PC-3 (cell line): ENCODE measurements around the gene ARHGDIG.

ENCODE experiments used
- EZH2 ChIP-seq: fragments of 300-600 bp; sonication (generic); IDR thresholded peaks from one replicate; pipeline ENCODE4 v1.6.1; 2017; ENCODE audit warnings: antibody characterized with exemption, mild to moderate bottlenecking, low read length; ENCODE audit not compliant: unreplicated experiment
- EZH2phosphoT487 ChIP-seq: fragments of 300-600 bp; sonication (generic); IDR thresholded peaks from 2 replicates; pipeline ENCODE4 v1.6.1; 2018; ENCODE audit warnings: mild to moderate bottlenecking, antibody characterized with exemption, low read length, borderline replicate concordance
- TF ChIP-seq, protein P1 (sequence below): fragments of 300-600 bp; sonication (generic); conservative IDR thresholded peaks from 2 replicates; pipeline ENCODE4 v1.5.1; 2017; ENCODE audit warnings: antibody characterized with exemption, low read depth, mild to moderate bottlenecking, low read length

DNA sequence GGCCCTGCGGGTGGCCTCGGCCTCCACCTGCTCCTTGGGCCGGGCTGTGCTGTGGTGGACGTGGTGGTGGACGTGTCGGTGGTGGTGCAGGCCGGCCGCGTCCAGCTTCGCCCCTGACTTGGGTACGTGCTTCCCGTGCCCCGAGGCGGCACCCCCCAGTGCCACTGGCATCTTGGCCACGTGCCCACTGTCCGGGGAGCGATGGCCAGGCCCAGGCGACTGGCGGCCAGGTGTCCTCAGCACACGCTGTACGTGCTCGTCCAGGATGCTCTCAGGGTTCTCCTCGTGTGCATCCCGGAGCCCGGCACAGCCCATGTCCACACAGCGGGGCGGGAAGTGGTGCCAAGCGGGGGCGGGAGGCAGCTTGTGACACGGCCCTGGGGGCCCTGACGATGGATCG lies 17.4 kb downstream of the ARHGDIG start:
- TF ChIP-seq, protein P1, sequence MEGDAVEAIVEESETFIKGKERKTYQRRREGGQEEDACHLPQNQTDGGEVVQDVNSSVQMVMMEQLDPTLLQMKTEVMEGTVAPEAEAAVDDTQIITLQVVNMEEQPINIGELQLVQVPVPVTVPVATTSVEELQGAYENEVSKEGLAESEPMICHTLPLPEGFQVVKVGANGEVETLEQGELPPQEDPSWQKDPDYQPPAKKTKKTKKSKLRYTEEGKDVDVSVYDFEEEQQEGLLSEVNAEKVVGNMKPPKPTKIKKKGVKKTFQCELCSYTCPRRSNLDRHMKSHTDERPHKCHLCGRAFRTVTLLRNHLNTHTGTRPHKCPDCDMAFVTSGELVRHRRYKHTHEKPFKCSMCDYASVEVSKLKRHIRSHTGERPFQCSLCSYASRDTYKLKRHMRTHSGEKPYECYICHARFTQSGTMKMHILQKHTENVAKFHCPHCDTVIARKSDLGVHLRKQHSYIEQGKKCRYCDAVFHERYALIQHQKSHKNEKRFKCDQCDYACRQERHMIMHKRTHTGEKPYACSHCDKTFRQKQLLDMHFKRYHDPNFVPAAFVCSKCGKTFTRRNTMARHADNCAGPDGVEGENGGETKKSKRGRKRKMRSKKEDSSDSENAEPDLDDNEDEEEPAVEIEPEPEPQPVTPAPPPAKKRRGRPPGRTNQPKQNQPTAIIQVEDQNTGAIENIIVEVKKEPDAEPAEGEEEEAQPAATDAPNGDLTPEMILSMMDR: no peak
- no peak for TF ChIP-seq EZH2phosphoT487
- TF ChIP-seq EZH2: no peak
